HL-60 (cell line): ENCODE data around the gene INTS4.
"Not testable (repeated sequence)": the region's sequence is repeated elsewhere in the genome, so short reads cannot be mapped to it uniquely, and the experiment has no call there.

Experiments used
- CTCF ChIP-seq: IDR thresholded peaks from one replicate; pipeline ENCODE4 v1.5.1; 2011; ENCODE audit warnings: low read length, control low read depth, inconsistent platforms; ENCODE audit not compliant: insufficient read depth
- GABPA ChIP-seq: IDR thresholded peaks from 2 replicates; pipeline ENCODE4 v1.6.1; 2012; ENCODE audit warnings: low read depth
- POLR2AphosphoS5 ChIP-seq: IDR thresholded peaks from 2 replicates; pipeline ENCODE4 v1.6.1; 2012; ENCODE audit warnings: low read depth
- REST ChIP-seq: IDR thresholded peaks from 2 replicates; pipeline ENCODE4 v1.6.1; 2012; ENCODE audit warnings: low read depth; ENCODE audit not compliant: insufficient replicate concordance
- SPI1 ChIP-seq: IDR thresholded peaks from 2 replicates; pipeline ENCODE4 v1.6.1; 2012; ENCODE audit warnings: low read depth, mild to moderate bottlenecking, borderline replicate concordance

GRCh38 chr11:77933596-77933995 lies 60.9 kb downstream of the INTS4 start:
- not testable (repeated sequence) for TF ChIP-seq CTCF, POLR2AphosphoS5, REST, SPI1, GABPA
